Measurements from ENCODE around the gene TECPR2.

GRCh38 chr14:102490456-102490855, 127.7 kb downstream of the TECPR2 start:
- TF ChIP-seq CTCF (IDR thresholded peaks at IDR 0.05; ENCODE audit: insufficient read depth, low read length) (no peak), SPI1 (IDR thresholded peaks at IDR 0.05; ENCODE audit: borderline replicate concordance, low read depth) (no peak)
